Right lung (tissue), 5 donors: ENCODE measurements around the gene PREP. TPM values are rescaled to one million over a fixed set of nuclear protein-coding genes. Genes with fewer than 3 reads are reported as not detected.
A peak's percentile ranks its signal among the peaks of the same experiment; 100 is the strongest.
"Not testable (repeated sequence)": the region's sequence is repeated elsewhere in the genome, so short reads cannot be mapped to it uniquely, and the experiment has no call there.

Experiments
- DNase-seq, 2 donors: peaks; one replicate each; pipeline ENCODE4 v3.0.0-alpha.2; 2013
- polyA plus RNA-seq, 5 donors: library from polyadenylated mRNA; unstranded; fragments of 120-200 nt; gene quantifications; one replicate each; pipeline versions ENCODE4 v1.2.1 to v1.2.3, GENCODE V29; 2013; ENCODE audit warnings: inconsistent platforms in 1 of 5, low replicate concordance in 1 of 5; ENCODE audit not compliant: insufficient read length in 5 of 5, insufficient read depth in 1 of 5

PREP gene
- polyA plus RNA-seq, 5 donors: 33.2 to 39.5 (median 37.5) TPM

DNA sequence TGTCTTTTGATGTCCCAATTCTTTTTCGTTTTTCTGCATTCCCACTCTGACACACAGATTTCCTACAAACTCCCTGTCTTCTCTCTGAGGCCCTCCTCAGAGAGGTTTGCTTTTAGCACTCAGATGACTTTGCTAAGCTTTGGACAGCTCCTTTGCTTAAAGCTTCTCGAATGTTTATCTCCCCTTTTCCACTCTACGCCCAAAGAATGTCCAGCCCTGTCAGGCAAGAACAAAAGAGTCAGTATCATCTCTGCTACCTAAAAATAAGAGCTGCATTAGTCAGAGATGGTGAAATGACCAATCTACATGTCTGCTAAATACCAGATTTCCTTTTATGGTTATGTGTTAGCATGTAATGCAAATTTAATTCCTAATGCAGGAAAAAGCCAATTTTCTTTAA, 56.8 kb downstream of the PREP start:
- DNase-seq: no peak

DNA sequence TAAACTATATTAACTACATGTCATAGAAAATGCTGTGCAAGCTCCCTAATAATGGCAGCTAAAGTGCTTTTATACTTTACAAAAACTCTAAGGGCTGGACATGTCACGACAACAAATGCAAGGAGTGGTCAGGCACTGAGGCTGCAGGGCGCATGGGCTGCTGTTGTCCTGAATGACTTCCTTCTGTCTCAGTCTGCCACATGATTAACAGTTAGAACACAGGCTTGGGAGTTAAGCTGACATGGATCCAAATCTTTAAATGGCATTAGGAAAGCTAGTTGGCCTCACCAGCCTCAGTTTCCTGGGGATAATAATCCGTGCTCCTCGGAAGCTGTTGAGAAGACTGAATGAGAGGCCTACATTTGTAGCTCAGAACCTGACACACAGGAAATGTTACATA, 57.4 kb downstream of the PREP start:
- DNase-seq: no peak

DNA sequence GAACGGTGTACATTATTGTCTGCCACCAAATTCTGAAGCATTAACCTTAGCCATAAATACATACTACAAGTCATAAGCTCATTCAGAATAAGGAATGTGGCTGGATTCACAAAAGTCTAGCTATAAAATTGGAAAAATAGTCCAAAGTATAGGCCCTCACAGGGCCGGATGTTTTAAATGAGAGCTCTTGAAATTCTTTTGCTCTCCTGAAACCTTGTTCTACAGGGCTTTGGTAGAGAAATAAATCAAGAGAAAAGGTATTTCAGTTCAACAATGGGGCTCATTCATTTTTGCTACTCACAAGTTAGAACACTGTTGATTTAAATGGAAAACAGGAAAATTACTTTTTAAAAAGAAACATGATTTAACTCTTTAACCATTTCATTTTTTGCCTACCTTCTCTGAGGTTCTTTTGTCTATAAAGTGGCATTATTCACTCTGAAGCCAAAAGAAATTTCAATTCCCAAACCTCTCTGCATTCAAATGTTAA, 58.0 kb downstream of the PREP start:
- DNase-seq: peak in 1 of 2 donors; percentile 13

DNA sequence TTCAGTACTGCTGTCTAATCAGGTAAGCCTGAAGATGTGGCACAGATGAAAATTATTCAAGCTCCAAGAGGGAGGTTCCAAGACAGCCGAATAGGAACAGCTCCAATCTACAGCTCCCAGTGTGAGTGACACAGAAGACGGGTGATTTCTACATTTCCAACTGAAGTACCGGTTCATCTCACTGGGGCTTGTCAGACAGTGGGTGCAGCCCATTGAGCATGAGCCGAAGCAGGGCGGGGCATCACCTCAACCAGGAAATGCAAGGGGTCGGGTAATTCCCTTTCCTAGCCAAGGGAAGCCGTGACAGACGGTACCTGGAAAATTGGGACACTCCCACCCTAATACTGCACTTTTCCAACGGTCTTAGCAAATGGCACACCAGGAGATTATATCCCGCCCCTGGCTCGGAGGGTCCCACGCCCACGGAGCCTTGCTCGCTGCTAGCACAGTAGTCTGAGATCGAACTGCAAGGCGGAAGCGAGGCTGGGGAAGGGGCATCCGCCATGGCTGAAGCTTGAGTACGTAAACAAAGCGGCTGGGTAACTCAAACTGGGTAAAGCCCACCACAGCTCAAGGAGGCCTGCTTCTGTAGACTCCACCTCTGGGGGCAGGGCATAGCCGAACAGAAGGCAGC, 64.4 kb downstream of the PREP start:
- DNase-seq: not testable (repeated sequence)

DNA sequence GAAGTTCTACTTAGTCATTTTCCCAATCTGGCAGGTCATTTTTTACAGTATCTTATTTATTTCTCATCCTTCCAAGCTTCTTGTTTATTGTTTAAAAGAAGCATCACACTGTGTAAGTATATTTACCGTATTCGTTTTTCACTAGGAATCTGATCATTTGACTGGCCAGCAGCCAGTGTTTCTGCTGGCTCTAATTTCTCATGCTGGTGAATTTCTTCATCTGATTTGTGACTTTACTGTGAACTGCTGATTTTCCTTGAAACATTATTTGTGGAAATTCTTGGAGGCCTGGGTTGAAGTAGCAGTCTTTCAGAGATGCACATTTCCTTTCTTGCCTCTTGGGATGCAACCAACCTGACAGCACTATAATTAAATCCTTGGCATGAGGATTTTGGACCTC, 65.9 kb downstream of the PREP start:
- no peak for DNase-seq

DNA sequence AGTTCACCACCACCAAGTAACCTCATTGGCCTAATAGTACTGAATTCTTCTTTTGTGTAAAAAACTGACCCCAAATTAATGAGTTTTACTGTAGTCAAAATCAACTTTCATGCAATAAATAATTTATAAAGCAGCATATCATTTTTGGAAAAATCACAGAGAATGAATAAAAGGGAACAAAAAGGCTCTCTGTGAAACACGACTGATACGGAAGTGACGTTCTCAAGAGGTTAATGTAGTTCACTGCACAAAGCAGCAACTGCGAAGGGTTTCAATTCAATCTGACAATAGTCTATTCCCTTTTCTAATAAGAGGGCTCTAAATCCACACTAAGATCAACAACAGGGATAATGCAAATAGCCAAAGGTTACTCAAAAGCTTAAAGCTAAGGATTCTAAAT, 70.3 kb downstream of the PREP start:
- no peak for DNase-seq

DNA sequence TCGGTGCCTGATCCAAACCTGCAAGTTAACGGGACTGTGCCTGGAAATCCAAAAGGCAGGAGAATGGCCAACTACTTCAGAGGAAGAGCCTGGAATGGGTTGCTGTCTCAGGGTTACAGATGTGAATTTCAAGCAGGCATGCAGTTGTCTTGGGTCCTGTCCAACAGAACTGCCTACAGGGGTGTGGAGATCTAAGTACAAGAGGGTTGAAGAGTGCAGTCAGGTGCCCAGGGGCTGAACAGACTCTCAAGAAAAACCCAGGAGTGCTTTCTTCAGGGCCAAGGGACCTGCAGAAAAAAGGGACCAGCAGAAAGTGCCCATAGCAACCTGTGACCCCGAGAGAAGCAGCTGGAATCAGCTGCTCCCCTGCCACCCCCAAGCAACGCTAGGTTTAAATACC, 71.0 kb downstream of the PREP start:
- no peak for DNase-seq

DNA sequence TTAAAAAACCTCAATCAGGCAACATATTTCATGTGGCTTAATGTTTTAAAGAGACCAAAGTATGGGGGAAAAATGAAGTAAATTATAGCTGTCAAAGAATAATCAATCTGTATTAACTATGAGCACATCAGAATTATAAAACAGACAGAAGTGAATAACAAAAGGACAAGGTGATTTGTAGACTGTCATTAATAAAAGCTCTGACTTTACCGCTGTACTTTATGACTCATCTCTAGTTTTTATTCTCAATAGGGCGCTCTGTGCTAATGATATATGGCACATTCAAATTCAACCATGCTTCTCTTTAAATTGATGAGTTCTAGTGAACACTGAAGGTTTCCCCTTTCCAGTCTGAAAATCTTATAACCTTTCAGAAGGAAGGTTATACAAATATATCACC, 72.0 kb downstream of the PREP start:
- no peak for DNase-seq

GRCh38 chr6:105330364-105330763, 72.5 kb downstream of the PREP start:
- DNase-seq: no peak

DNA sequence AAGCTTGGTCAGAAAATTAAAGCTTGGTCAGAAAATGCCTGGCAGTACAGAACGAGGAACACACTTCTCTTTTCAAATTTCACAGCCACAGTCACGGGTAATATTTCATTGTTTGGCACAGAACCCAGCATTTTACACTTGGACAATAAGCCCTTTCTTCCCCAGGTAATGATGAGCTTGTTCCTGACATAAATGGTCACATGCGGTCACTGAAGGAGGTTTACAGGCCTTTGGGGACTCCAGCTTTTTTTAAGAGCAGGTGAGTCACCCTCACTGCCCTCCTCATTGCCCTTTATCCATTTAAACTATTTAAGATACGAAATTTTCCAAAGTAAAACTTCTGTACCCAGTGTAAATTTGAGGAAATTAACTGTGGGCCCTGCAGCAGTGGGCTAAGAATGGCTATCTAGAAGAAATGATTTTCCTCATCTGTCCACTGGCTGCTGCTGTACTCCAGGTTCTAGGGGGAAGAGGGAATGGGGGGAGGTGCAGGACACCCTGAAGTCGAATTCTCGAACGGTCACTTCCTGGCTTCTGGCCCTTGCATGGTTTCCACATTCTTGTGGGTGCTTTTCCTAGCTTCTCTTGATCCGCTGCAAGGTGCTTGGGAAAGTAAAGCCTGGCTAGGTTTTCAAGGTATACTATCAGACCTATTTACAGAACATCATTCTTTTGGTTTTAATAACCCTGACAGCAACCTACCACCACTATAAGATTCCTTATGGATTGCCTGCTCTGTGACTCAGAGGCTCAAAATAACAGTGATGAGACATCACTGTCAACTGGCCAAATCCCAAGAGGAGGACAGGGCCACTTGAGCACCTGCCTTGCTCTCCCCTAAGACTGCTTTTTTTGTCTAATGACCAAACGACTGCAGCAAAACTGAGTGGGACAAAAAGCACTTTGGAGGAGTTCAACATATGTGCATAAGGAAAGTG, 75.8 kb downstream of the PREP start:
- no peak for DNase-seq

- no peak for DNase-seq
Observed at GRCh38 chr6:105326216-105326615, 76.7 kb downstream of the PREP start.

DNA sequence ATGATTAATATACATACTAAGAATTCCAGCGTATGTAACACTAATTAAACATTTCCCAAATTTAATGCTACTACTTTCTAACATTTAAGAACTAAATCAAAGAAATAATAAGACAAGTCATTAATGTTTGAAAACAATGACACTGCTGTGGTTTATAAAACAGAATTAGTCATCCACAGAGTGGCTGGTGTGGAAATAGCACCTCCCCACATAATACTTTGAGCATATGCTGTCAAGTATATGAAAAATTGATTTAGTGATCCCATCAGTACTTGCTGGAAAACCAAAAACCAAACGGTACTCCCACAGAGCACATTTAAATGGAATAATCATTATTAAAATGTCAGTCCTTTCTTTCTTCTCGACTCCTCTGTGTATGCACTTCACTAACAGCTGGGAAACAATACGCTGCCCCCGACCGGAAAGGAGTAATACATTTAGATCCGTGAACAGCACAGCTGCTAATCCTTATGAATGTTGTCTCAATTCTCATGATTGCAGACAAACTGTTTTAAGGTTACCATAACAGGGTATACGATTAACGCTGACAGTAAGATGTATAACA, 78.4 kb downstream of the PREP start:
- DNase-seq: no peak

- no peak for DNase-seq
Observed at GRCh38 chr6:105322499-105323225, 80.2 kb downstream of the PREP start.

GRCh38 chr6:105321728-105322127, 81.2 kb downstream of the PREP start:
- DNase-seq: no peak

GRCh38 chr6:105321207-105321606, 81.7 kb downstream of the PREP start:
- DNase-seq: no peak

DNA sequence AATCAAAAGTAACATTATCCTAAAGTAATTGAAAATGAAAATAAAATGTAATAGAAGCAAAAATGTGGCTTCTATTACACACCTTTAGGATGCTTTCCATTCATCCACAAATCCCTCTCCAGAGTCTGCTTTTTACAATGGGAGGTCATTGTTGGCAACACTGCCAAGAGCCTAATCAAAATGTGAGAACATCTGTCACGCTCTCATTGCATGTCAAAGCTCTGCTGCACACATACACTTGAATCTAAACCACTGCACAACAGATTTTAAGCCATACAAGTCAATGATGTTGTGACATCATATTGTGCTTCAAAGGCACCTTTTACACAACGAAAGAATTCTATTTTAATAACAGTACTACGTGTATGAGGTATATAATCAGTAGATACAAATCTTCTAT, 82.1 kb downstream of the PREP start:
- DNase-seq: no peak

DNA sequence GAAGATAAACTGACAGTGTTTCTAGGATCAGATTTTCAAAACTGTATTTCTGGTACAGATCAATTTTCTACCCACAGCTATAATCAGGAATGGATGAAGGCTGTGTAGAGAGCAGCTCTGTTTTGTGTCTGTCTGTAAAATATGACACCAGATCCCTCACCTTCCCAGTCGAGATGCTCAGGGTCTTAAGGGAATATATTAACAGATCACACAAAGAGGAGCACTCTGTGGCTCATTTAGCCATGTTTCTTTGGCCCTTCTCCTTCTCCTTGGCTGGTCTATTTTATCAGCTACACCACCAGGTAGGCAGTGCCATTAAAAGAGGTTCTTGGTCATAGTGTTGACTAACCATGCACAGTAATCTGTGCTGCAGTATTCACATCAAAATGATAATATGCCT, 82.6 kb downstream of the PREP start:
- no peak for DNase-seq

GRCh38 chr6:105319331-105319730, 83.6 kb downstream of the PREP start:
- no peak for DNase-seq

DNA sequence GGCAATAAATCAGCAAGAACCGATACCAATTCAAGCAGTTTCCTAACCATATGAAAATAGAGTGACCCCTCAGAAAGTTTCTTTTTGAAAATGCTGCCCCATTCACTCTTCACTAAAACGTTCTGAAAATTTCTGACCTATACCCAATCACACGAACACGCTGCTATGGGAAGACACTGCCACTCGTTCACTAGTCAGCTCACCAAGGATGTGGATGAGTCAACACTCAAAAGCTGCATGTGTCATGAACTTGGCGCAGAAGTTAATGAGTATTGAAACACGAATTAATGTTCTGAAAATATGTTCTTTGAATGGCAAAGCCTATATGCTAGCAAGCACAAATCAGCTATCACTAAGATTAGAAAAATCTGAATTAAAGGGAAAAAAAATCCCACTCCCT, 84.2 kb downstream of the PREP start:
- no peak for DNase-seq

DNA sequence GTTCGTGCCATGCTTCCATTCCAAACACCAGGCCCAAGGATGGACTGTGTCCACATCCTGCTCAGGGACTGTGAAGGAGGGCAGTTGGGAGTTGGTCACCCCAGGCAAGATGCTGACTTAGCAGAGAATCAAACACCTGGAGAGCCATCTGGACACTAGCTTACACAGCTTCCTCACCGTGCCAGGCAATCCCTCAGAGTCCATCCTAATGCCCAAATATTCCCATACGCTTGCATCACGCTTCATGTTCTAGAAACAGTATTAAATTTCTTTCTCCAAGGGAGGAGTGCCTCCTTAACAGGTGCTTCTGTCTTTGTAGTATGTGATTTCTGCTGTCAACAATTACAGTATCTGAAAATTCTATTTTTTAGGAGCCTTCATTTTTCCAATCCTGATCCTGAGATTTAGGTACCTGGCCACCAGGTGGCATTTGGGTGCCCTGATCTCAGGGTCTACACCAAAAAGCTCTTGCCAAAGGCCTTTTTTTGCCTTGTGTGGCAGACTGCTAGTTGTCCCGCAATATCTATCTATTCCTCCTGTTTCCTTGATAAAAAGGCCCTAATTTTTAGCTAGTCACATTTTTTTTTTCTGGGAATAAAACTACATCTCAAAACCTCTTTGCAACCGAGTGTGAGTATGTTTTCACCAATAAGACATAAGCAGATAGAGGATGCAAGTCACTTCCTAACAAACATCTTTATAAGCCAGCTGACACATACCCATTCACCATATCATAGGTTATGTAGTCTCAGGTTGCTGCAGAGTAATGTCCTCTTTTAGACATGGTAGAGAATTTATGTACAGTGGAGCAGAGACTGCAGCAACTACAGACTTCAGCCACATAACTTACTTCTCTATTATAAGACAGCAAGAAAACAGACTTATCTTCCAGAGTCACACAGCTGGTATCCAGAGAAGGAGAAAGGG, 85.0 kb downstream of the PREP start:
- DNase-seq: no peak

GRCh38 chr6:105313211-105313610, 89.7 kb downstream of the PREP start:
- DNase-seq: no peak
